Osteoblast (primary cell): Measurements from ENCODE around the gene SLC25A14. TPM values are rescaled to one million over a fixed set of nuclear protein-coding genes. Genes with fewer than 3 reads are reported as not detected.
"Not testable (repeated sequence)": the region's sequence is repeated elsewhere in the genome, so short reads cannot be mapped to it uniquely, and the experiment has no call there.

Experiments used
- DNase-seq: peaks from one replicate; pipeline ENCODE4 v3.0.0; 2011; ENCODE audit warnings: low spot score, mixed read lengths; ENCODE audit not compliant: insufficient read length; ENCODE audit errors: missing footprints
- H2AFZ ChIP-seq: 2 replicates; pipeline ENCODE4 v1.6.0; 2011; ENCODE audit warnings: mild to moderate bottlenecking, low read length
- H3K27ac ChIP-seq: 2 replicates; pipeline ENCODE4 v1.5.1; 2011; ENCODE audit warnings: mild to moderate bottlenecking, low read depth, low read length, moderate library complexity
- H3K27me3 ChIP-seq: 2 replicates; pipeline ENCODE4 v1.6.0; 2012; ENCODE audit warnings: mild to moderate bottlenecking, control low read depth, inconsistent platforms, low read length, moderate library complexity; ENCODE audit not compliant: insufficient read depth
- H3K36me3 ChIP-seq: 2 replicates; pipeline ENCODE4 v1.5.1; 2011; ENCODE audit warnings: mild to moderate bottlenecking, low read length, control low read depth, moderate library complexity; ENCODE audit not compliant: insufficient read depth
- H3K4me1 ChIP-seq: 2 replicates; pipeline ENCODE4 v1.5.1; 2011; ENCODE audit warnings: mild to moderate bottlenecking, low read length, control low read depth, moderate library complexity; ENCODE audit not compliant: insufficient read depth
- H3K4me2 ChIP-seq: 2 replicates; pipeline ENCODE4 v1.6.0; 2011; ENCODE audit warnings: mild to moderate bottlenecking, low read length; ENCODE audit not compliant: insufficient read depth
- H3K4me3 ChIP-seq: fragments of 200-600 bp; sonication (generic); 3 replicates; pipeline ENCODE4 v1.5.1; 2012; ENCODE audit warnings: mild to moderate bottlenecking, low read length, inconsistent platforms; ENCODE audit not compliant: insufficient read depth
- H3K79me2 ChIP-seq: 2 replicates; pipeline ENCODE4 v1.6.0; 2012; ENCODE audit warnings: mild to moderate bottlenecking, low read length, control low read depth, inconsistent platforms; ENCODE audit not compliant: insufficient read depth
- H3K9me3 ChIP-seq: 2 replicates; pipeline ENCODE4 v1.5.1; 2011; ENCODE audit warnings: low read depth, low read length, control low read depth
- H4K20me1 ChIP-seq: 2 replicates; pipeline ENCODE4 v1.6.0; 2012; ENCODE audit warnings: mild to moderate bottlenecking, low read length, control low read depth; ENCODE audit not compliant: insufficient read depth
- CTCF ChIP-seq: IDR thresholded peaks from 2 replicates; pipeline ENCODE4 v1.5.1; 2011; ENCODE audit warnings: mild to moderate bottlenecking, low read depth, low read length, moderate library complexity; ENCODE audit errors: extremely low read depth
- total RNA-seq: library from RNA; depleted of rRNA; stranded (reverse); fragments of >200 nt; gene quantifications from 2 replicates; pipeline ENCODE4 v1.2.3, GENCODE V29; 2012

SLC25A14 gene
- total RNA-seq, 1 donor, result 10.9 TPM

- Histone ChIP-seq H3K27ac (no peak overlapping the region), H3K27me3 (peaks cover 6% of the 10 kb centered on the region), H3K4me2 (peak overlapping the region; percentile 69), H3K4me3 (no peak overlapping the region), H3K4me1 (no peaks in the 10 kb centered on the region), H3K9me3 (no peaks in the 10 kb centered on the region), H3K36me3 (no peaks in the 10 kb centered on the region), H2AFZ (peak overlapping the region; percentile 24), H4K20me1 (no peaks in the 10 kb centered on the region), H3K79me2 (no peaks in the 10 kb centered on the region)
- DNase-seq, result peak; percentile 25
- peak; percentile 62 for TF ChIP-seq CTCF
These were observed 9.0 kb upstream of the SLC25A14 start for GRCh38 chrX:130330706-130331105.

- no peak overlapping the region for H3K4me2 ChIP-seq
- H2AFZ ChIP-seq, result no peak overlapping the region
- H3K4me3 ChIP-seq, result no peak overlapping the region
- H3K36me3 ChIP-seq, result no peaks in the 10 kb centered on the region
- H3K79me2 ChIP-seq, result peaks cover 8% of the 10 kb centered on the region
- H3K9me3 ChIP-seq, result no peaks in the 10 kb centered on the region
- no peak for DNase-seq
- H3K4me1 ChIP-seq, result no peaks in the 10 kb centered on the region
- TF ChIP-seq CTCF, result no peak
- H3K27ac ChIP-seq, result no peak overlapping the region
- no peaks in the 10 kb centered on the region for H4K20me1 ChIP-seq
- peaks cover 6% of the 10 kb centered on the region for H3K27me3 ChIP-seq
These were observed 3.2 kb upstream of the SLC25A14 start for GRCh38 chrX:130336531-130336930.

GRCh38 chrX:130338869-130339268, 850 bp upstream of the SLC25A14 start:
- H2AFZ ChIP-seq, result peak overlapping the region; percentile 99
- not testable (repeated sequence) for H3K4me1 ChIP-seq, H3K9me3 ChIP-seq, H4K20me1 ChIP-seq, H3K27me3 ChIP-seq, H3K36me3 ChIP-seq, DNase-seq, H3K79me2 ChIP-seq, H3K27ac ChIP-seq
- H3K4me2 ChIP-seq, result peak overlapping the region; percentile 68
- H3K4me3 ChIP-seq, result peak overlapping the region; percentile 85

- Histone ChIP-seq H3K4me1 (no peaks in the 10 kb centered on the region), H3K4me3 (peak overlapping the region; percentile 85), H3K36me3 (no peaks in the 10 kb centered on the region), H3K9me3 (no peaks in the 10 kb centered on the region), H4K20me1 (no peaks in the 10 kb centered on the region), H3K27ac (peak overlapping the region; percentile 57), H3K79me2 (peaks cover 8% of the 10 kb centered on the region), H3K4me2 (peak overlapping the region; percentile 68), H2AFZ (peak overlapping the region; percentile 99), H3K27me3 (no peaks in the 10 kb centered on the region)
- DNase-seq, result peak; percentile 58
- TF ChIP-seq CTCF, result no peak
These were observed 552 bp downstream of the SLC25A14 start for GRCh38 chrX:130340271-130340670.
